Inflammatory macrophage treated with lipopolysaccharide for 1 hour (primary cell): ENCODE data around the gene PROC.
"Not testable (repeated sequence)": the region's sequence is repeated elsewhere in the genome, so short reads cannot be mapped to it uniquely, and the experiment has no call there.

Experiments
- DNase-seq, 2 donors: peaks; one replicate each; pipeline ENCODE4 v3.0.0-alpha.2; 2020 to 2022

PROC gene

DNA sequence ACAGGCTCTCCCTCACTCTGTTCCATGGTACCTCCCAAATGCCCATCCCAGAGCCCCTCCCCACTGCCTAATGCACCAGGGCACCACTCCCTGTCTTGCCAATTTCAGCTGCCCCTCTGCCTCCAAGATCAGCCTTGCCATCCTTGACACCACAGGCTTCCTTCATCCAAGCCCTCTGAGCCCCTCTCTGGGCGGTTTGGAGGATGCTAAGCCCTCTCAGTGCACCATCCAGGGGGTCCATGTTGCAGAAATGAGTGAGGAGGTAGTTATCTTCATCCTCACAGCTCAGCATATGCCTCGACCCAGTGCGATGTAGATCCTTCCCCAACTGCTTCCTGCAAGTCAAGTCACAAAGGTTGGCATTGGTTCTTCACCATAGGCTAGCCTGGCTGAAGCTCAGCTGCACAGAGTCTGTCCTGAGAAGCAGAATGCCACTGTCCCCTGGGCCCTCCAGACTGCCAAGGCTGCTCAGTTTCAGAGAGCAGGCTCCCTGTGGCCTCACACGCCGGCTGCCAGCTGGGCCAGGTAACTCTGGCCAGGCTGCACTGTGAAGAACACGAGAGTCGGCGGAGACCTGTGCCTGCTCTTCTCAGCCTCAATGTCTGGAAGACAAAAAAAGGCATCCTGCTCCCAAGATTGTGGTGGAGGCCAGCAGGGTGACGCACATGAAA is 20.5 kb upstream of the PROC start:
- no peak for DNase-seq

GRCh38 chr2:127398239-127398590 is 20.0 kb upstream of the PROC start:
- peak; percentile 81 to 85 for DNase-seq

DNA sequence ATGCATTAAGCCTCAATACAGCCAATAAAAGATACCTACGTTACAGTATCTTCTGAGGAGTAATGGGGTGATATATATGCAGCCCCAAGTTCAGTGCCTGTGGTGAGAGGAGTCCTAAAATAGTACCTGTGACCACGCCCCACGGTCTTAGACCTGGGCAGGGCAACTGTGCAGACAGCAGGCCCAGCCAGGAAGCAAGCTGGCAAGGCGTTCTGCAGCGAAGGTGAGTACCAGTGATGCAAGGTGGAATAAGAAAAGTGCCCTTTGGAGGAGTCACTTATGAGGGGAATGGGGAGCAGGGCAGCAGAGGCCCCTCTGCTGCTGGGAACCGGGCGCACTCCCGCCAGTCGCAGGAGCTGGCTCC is 17.7 kb upstream of the PROC start:
- no peak for DNase-seq

DNA sequence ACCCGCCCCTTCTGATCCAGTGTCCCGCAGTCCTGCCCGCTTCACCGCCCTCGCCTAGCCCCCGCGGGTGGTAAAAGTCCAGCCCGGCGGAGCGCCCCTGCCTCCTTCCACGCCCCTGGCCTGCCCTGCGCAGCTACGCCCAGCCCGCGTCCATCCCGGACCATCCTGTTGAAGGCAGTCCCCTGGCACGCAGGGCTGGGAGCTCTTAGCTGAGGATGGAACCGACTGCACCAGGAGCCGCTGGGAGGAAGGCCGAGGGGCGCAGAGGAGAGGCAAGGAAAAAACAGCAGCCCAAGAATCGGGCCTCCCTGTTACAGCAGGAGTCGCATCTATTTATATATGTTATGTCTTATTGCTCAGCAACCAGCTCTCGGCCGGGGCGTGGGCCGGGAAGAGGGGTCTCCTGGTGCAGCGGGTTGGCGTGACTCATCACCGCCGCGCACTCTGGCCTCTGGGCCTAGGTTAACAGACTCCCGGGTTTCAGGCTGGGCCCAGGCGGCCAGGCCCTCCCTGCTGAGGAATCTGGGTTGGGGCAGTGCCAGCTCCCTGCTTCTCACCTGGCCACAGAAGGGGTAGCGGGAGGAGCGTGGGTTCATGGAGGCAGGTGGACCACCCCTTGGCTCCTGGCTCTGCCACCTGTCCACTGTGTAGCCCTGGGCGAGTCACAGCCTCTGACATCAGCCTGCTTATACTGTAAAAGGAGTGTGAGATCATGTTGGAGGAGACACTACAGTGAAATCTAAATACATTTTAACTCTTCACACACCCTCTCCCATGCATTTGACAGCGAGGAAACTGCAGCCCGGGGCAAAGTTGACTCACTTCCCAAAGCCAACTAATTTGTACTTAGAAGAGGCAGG is 17.1 kb upstream of the PROC start:
- no peak for DNase-seq

- no peak for DNase-seq
Measured at GRCh38 chr2:127401757-127402695, 16.2 kb upstream of the PROC start.

GRCh38 chr2:127403460-127403859 is 14.8 kb upstream of the PROC start:
- no peak for DNase-seq

DNA sequence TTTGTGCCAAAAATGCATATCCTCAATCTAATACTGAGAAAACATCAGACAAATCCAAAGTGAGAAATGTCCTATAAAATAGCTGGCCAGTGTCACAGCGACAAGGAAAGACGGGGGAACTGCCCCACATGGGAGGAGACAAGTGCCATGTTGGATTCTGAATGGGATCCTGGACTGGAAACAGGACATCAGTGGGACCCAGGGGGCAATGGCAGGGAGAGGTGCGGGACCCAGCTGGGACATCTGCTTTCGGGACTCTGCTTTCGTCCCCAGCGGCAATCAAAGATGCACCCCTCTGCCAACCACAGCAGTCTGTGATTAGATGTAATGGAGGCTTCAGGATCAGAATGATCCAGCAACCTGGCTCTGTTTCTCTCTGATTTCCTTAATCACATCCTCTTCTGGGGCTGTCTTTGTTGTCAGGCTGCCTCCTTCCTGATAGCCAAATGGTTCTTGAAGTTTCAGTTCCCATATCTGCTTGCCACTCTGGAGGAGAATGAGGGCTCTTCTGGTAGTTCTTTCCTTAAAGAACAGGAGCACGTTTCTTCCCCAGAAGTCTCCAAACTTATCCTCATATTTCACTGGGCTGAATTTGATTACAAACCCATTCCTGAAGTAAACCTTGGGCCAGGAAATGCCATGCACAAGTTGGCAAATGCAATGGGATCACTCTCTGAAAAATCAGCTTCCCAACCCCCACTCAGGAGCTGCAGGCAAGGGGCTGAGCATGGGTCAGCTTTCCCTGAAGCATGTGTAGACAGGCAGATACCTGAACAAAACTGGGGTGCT is 13.6 kb upstream of the PROC start:
- peak; percentile 64 to 65 for DNase-seq

DNA sequence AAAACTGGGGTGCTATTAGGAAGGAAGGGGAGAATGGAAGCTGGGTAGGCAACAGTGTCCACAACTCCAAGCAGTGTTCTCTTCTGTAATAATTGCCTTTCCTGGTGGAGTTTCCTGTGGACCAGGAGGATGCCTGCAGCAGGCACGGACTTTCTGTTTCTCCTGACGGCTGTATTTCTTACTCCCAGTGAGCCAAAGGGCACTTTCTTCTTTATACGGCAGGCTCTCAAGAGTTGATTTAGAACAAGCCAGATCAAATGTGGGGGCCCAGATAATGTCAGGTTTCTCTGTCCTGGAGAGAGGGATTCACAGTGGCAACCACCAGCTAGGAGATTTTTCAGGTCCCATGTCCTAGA is 13.0 kb upstream of the PROC start:
- no peak for DNase-seq

- no peak for DNase-seq
Measured at GRCh38 chr2:127406454-127406853, 11.8 kb upstream of the PROC start.

GRCh38 chr2:127407091-127407490 is 11.1 kb upstream of the PROC start:
- DNase-seq, result no peak

DNA sequence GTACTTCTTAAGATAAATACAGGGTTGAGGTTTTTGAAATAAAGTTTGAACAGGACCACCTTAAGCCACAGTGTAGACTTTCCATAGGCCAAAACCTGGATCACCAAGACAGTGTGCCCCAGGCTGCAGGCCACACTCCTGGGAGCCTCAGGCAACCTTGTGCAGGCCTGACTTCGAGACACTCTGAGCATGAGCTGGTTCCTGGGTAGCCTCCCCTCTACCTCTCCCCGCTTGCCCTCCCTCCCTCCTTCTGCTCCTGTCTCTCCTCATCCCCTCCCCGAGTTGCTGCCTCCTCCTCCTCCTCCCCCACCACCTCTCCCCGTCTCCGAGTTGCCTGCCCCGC is 10.6 kb upstream of the PROC start:
- DNase-seq, result no peak

DNA sequence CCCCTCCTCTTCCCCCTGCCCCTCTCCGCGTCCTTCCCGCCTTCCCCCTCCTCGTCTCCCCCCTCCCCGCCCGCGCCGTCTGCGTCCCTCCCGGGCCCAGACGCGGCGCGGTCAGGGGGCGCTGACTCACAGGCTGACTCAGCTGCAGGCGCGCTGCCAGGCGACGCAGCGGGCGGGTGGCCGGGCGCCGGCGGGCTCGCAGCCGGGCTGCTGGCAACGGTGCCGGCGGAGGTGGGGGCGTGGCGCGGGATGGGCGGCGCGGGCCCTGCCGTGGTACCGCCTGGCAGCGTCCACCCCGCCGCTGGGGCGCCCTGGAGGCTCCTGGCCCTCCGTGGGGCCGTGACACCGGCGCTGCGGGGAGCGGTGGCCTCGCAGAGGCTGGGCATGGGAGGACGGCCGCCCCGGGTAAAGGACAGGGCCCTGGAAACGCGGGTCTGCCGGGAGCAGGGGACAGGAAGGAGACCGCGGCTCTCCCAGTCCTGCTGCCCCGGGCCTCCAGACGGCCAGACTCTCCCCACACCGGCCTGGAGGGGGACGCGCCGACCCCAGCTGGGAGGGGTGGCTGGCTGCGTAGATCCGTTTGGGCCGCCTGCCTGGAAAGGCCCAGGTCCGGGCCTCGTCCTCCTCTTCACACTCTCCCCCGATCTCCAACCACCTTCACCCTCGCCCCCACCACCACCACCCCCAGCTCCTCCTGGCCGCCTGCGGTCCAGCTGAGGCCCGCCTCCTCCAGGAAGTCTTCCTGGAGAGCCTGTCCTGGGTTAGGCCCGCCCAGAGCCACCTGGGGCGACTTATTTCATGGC is 10.0 kb upstream of the PROC start:
- peak; percentile 88 to 93 for DNase-seq

DNA sequence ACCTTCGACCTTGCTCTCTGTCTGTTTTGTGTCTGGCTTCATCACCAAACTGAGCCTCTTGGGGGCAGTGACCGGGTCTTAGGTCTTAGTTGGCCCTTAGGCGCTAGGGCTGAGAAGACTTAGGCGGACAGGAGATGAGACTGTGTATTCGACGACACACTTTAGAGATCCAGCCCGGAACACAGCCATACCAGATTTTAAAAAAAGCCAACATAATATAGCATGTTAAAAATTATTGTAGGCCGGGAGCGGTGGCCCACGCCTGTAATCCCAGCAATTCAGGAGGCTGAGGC is 9.5 kb upstream of the PROC start:
- DNase-seq, result no peak

DNA sequence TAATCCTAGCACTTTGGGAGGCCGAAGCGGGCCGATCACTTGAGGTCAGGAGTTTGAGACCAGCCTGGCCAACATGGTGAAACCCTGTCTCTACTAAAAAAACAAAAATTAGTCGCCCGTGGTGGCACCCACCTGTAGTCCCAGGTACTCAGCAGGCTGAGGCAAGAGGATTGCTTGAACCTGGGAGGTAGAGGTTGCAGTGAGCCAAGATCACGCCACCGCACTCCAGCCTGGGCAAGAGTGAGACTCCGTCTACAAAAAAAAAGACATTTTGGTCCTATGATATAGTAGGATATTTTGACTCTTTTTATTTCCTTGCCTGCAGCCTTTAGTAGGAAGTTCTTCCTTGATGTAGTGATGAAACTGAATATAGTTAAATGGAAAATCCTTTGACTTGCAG is 8.5 kb upstream of the PROC start:
- DNase-seq, result not testable (repeated sequence)

GRCh38 chr2:127410871-127411652 is 7.2 kb upstream of the PROC start:
- no peak for DNase-seq

DNA sequence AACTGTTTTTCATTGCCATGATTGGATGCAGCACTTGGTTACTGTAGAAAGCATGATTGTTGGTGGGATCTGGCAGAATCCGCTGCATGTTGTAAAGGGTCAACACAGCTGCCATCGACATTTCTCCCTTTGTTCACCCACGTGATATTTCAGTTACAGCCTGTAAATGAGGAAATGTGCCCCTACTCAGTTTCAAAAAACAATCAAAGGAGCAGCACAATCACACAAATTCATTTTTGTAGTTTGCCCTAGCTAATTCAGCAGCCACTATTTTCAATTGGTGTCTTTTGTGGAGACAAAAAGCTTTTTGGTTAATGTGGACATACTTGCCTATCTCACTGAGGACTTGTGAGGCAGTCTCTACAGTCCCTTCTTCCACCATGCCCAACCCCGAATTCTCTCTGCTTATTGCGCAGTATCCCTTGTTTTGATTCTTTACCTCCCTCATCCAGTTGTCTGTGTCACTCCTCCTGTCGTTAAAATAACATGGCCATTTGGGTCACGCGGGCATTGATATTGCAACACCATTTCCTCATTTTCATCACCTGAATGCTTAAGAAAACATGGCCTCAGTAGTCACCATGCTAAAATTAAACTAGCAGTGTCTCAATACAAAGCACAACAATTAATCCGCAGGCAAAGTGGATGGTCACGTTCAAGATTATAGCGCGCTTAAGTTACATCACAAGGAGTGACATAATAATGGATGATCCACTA is 6.4 kb upstream of the PROC start:
- peak; percentile 83 to 88 for DNase-seq

DNA sequence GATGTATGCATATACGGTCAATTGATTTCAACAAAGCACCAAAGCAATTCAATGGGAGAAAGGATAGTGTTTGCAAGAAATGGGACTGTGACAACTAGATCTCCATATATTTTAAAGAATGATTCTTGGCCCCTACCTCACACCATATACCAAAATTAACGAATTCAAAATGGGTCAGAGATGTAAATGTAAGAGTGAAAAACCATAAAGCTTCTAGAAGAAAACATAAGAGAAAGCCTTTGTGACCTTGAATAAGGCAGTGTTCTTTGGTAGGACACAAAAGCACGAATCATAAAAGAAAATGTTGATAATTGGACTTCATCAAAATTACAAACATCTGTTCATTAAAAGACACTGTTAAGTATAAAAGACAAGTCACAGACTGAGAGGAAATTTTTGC is 5.0 kb upstream of the PROC start:
- no peak for DNase-seq

DNA sequence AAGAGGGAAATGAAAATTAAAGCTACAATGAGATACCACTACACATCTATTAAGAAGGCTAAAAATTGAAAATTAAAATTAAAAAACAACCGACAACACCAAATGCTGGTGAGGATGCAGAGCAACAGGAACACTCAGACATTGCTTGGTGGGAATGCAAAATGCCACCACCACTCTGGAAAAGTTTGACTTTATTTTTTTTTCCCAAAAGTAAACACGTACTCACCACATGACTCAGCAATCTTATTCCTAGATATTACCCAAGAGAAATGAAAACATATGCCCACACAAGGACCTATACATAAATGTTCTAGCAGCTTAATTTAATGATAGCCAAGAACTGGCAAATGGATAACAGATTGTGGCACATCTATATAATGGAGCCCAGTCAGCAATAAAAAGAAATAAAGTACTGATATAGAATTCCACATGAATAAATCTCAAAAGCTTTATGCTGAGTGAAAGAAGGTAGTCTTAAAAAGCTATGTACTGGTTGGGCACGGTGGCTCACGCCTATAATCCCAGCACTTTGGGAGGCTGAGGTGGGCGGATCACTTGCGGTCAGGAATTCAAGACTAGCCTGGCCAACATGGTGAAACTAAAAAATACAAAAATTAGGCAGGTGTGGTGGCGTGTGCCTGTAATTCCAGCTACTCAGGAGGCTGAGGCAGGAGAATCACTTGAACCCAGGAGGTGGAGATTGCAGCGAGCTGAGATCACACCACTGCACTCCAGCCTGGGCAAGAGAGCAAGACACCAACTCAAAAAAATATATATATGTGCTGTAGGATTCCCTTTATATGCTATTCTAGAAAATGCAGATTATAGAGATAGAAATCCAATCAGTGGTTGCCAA is 4.2 kb upstream of the PROC start:
- no peak for DNase-seq
